Activated T-cell treated with anti-CD3 and anti-CD28 coated beads for 4 hours (primary cell): ENCODE results near the gene SLC17A1.
"Not testable (repeated sequence)": the region's sequence is repeated elsewhere in the genome, so short reads cannot be mapped to it uniquely, and the experiment has no call there.

ENCODE experiments used
- DNase-seq: peaks from one replicate; pipeline ENCODE4 v3.0.0-alpha.2; 2020

Gene SLC17A1

DNA sequence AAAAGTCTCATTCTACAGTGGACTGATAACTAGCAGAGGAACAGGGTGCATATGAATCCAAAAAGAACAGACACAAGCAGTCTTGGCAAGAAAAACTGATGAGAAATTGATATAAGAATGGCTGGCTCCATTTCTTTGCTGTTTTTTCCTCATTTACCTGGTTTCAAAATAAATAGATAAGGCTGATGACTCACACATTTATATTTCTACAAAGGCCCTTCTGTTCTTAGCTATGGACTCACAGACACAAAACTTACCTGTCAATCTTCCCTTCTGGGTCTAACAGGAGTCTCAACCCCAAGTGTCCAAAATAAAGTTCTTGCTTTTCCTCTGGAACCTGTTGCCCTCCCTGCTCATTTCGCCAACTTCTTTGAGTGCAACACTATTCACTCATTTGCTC lies 76.4 kb downstream of the SLC17A1 start:
- DNase-seq: no peak

GRCh38 chr6:25754535-25754934 lies 77.3 kb downstream of the SLC17A1 start, which contains the start of gene SLC17A4:
Gene SLC17A4 (plus strand): TSS chr6:25754742. CDS start chr6:25761963, 7,221 bp downstream.
- DNase-seq: no peak

DNA sequence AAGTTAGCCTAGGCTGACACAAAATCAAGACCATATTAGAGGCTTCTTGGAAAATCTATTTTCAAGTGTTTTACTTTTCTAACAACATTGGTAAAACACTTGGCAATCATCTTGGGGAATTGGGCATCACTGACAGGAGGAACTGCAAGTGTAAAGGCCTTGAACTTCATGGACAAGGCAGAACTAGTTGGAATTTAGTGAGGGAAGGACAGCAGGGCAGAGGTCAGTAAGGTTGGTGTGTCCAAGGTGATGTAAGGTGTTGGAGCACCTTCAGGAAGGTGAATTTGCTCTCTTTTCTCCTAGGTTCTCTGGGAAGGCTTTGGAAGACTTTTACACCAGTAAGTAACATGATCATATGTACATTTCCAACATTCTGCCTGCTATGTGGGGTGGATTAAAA lies 78.8 kb downstream of the SLC17A1 start:
- no peak for DNase-seq

DNA sequence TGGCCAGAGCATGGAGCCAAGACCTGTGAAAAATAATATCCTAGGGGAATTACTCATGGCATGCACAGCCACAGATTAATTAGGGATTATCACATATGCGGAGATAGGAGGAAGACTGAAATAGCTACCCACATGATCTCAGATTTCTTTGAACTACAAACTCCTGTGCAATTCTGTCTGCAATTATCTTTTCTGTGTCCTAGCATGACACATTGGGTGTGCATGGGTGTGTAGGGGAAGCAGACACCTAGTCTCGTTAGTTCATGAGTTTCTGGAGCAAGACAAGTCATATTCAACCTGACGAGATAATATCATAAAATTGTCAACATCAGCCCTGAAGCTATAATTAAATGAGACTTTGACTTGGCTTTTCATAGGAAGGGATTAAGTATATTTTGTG lies 80.9 kb downstream of the SLC17A1 start:
- DNase-seq: no peak

- no peak for DNase-seq
These were observed 82.0 kb downstream of the SLC17A1 start for GRCh38 chr6:25749837-25750236.

- not testable (repeated sequence) for DNase-seq
These were observed 83.0 kb downstream of the SLC17A1 start for GRCh38 chr6:25748601-25749517.

GRCh38 chr6:25748049-25748448 lies 83.8 kb downstream of the SLC17A1 start:
- DNase-seq: no peak

- no peak for DNase-seq
These were observed 84.4 kb downstream of the SLC17A1 start for GRCh38 chr6:25747477-25747876.

GRCh38 chr6:25746968-25747367 lies 84.9 kb downstream of the SLC17A1 start:
- no peak for DNase-seq

GRCh38 chr6:25745836-25746235 lies 86.0 kb downstream of the SLC17A1 start:
- DNase-seq: no peak

DNA sequence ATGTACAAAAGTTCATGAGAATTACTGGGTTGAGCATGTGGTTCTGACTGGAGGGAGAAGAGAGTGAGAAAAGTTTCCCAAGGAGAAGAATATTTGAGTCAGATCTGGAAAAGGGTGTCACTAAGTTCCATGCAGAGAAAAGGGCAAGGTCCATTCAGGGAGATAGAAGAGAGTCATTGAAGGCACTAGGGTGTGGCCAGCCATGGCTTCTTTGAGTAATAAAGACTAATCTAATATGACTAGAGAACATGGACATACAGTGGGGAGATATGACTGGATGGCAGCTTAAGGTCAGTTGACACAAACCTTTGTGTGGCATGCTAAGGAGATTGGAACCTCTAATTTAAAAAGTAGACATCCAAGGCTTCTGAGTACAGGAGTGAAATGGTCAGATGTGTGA lies 88.0 kb downstream of the SLC17A1 start:
- no peak for DNase-seq

DNA sequence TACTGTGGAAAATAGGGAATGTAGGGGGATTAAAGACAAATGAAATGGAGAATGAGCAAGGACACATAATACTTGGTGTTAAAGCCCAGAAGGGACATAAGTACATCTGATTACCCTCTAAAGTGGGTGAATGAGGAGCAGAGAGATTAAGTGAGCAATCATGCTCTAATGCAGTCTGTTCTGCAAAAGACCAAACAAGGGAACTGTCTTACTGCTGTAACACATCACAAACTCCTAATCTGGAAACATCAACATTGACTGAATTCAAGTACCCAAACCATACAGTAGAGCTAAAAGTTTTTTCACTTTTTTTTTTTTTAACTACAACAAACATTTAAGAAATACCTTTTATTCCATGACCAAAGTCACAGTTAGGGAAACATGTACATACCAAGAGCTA lies 96.6 kb downstream of the SLC17A1 start:
- DNase-seq: no peak
